ENCODE results near the gene ELP1. TPM values are rescaled to one million over a fixed set of nuclear protein-coding genes. Genes with fewer than 3 reads are reported as not detected.
A peak's percentile ranks its signal among the peaks of the same experiment; 100 is the strongest.
"Not testable (repeated sequence)": the region's sequence is repeated elsewhere in the genome, so short reads cannot be mapped to it uniquely, and the experiment has no call there.

The ELP1 gene
- polyA plus RNA-seq, 1 donor = 32.7 TPM

DNA sequence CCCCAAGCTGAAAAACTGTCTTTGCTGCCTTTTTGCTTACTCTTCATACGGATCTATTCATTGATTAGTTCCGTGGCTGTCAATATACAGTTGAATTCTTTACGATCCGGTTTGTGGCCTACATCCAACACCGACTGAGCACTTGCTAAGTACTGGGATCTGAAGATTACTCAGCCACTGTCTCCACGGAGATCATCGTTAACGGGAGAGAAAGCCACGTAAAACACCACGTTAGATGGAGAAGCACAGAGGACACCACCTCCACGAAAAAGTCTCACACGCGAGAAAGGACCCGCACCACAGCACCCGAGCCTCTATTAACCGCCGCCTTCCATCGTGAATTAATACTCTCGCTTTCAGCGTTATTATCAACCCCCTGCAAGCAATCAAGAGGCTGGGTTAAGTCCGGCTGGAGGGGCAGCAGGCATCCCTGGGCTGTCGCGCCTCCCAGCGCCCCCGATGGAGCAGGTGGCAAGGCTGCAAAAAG lies 650 bp downstream of the ELP1 start:
- no peak for DNase-seq (ENCODE audit: low read depth)

- no peak for DNase-seq (ENCODE audit: low read depth)
Measured at GRCh38 chr9:108928386-108928785, 5.5 kb downstream of the ELP1 start.

GRCh38 chr9:108924466-108924865 lies 9.5 kb downstream of the ELP1 start:
- no peak for DNase-seq (ENCODE audit: low read depth)

- DNase-seq (ENCODE audit: low read depth) = no peak
Measured at GRCh38 chr9:108921200-108921599, 12.7 kb downstream of the ELP1 start.

DNA sequence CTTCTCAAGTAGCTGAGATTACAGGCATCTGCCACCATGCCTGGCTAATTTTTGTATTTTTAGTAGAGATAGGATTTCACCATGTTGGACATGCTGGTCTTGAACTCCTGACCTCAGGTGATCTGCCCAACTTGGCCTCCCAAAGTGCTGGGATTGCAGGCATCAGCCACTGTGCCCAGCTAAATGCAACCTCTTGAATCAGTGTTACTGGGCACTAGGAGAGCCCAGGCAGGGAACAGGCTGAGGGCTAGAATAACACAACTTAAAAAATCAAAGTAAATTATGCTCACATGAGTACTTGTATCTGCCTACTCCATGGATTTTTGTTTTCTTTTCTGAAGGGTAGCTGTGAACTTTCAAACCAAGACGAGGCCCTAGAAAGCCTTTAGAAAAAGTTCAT lies 13.5 kb downstream of the ELP1 start:
- not testable (repeated sequence) for DNase-seq (ENCODE audit: low read depth)

DNA sequence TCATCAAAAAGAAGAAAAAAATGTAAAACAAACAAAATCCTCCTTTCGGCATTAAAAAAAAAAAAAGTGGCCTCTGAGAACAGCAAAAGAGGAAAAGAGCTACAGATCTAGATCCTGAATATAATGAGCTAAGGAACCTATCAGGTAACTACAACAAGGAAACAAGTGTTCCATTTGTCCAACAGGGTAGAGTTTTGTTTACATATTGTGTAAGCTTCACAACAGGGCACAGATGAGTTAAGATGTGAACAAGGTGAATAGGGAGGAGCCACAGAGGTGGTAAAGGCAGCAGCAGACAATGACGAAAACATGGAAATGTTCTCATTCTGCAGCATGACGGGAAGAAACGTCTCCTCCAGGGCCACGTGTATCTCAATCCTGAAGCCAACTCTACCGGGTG lies 14.4 kb downstream of the ELP1 start:
- no peak for DNase-seq (ENCODE audit: low read depth)

GRCh38 chr9:108913391-108913790 lies 20.5 kb downstream of the ELP1 start:
- no peak for DNase-seq (ENCODE audit: low read depth)

- no peak for DNase-seq (ENCODE audit: low read depth)
Measured at GRCh38 chr9:108911820-108912219, 22.1 kb downstream of the ELP1 start.

DNA sequence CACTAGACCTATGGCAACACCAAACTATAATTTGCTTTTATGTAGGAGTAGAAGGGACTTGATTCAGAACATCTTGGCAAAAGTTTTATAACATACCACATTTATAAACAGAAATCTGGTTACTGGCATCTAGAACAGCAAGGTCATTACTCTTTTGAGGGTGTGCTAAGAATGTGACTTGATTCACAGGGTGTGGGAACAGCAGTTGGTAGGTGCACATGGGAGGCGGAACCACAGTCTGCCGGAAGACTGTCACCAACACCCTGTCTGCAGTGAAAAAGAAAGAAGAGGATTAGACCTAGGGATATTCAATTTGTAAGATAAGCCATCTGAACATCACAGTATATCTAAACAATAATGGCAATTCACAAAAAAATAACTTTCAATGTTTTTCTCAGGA lies 23.0 kb downstream of the ELP1 start:
- DNase-seq (ENCODE audit: low read depth) = no peak

DNA sequence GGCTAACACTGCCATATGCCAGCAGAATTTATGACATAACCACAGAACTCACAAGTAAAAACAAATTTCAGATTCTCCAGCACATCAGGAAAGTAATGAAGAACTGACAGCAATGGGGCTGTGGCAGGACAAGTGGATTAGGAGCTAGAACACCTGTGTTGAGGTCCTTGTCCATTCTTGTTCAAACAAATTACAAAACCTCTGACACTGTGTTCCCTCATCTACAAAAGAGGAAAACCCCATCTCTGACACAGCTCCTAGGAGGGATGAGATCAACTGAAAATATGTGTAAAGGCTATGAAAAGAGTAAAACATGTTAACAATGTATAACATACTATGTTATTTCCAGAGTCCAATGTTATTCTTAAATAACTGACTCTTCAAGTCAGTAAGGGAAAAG lies 23.5 kb downstream of the ELP1 start:
- no peak for DNase-seq (ENCODE audit: low read depth)

- DNase-seq (ENCODE audit: low read depth) = no peak
Measured at GRCh38 chr9:108905494-108905893, 28.4 kb downstream of the ELP1 start.

- no peak for DNase-seq (ENCODE audit: low read depth)
Measured at GRCh38 chr9:108904161-108904560, 29.8 kb downstream of the ELP1 start.

- no peak for DNase-seq (ENCODE audit: low read depth)
Measured at GRCh38 chr9:108903420-108904103, 30.4 kb downstream of the ELP1 start.

DNA sequence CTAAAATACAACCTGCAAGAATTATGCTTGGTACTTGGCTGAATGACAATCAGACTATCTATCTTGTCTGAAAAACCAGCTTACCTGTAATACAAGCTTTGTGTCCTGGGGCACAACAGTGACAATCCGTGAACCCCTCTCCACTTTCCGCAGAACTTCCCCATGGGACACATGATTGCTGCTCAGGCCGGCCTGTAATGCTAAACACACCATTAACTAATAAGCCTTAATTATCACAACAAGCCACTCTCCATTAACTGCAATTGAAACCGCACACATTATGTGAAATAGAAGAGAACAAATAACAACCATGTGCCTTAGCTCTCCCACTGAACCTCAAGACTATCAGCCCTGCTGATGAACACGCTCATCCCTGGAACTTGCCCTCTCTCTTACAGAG lies 33.7 kb downstream of the ELP1 start:
- no peak for DNase-seq (ENCODE audit: low read depth)

DNA sequence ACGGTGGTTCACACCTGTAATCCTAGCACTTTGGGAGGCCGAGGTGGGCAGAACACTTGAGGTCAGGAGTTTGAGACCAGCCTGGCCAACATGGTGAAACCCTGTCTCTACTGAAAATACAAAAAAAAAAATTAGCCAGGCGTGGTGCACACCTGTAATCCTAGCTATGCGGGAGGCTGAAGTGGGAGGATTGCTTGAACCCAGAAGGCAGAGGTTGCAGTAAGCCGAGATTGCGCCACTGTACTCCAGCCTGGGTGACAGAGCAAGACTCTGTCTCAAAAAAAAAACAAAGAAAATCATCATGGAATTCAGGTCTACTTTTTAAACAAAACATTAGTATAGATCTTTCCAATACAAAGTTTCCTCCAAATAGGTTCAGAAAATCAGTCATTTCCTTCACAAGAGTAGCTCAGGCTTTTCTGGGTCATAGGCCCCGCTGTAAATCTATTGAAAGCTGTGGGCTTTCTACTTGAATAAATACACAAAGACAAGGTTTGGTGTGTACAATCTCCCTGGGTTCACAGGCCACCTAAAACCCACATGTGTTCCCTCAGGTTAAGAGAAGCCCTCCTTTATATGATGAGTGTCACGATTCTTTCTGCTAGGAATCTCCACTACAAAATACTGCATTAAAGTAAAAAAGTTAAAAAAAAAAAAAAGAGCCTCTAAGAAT lies 34.8 kb downstream of the ELP1 start:
- DNase-seq (ENCODE audit: low read depth) = not testable (repeated sequence)

DNA sequence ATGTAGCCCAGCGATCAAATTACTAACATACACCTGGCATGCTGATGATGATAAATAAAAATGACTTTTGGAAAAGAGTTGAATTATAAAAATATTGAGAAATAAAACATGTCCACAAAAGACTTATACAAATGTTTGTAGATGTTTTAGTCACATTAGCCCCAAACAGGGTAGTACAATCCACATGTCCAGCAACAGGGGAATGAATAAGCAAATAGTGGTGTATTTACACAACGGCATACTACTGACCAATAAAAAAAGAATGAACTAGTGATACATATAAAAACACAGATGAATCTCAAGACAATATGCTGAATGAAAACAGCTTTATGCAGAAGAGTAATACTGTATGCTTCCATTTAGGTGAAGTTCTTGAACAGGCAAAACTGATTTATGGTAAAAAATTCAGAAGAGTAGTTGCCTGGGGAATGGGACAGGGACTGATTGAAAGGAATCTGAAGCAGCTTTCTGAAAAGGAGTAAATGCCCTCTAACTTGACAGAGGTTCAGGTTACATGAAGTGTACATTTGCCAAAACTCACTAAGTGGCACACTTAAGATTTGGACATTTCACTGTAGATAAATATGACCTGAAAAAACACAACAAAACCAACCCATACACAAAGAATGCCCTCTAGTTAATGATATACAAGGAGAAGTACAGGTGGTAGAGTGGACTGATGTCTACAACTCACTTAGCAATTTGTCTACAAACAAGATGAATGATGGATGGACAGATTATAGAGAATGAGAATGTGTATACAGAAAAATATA lies 36.4 kb downstream of the ELP1 start:
- no peak for DNase-seq (ENCODE audit: low read depth)

DNA sequence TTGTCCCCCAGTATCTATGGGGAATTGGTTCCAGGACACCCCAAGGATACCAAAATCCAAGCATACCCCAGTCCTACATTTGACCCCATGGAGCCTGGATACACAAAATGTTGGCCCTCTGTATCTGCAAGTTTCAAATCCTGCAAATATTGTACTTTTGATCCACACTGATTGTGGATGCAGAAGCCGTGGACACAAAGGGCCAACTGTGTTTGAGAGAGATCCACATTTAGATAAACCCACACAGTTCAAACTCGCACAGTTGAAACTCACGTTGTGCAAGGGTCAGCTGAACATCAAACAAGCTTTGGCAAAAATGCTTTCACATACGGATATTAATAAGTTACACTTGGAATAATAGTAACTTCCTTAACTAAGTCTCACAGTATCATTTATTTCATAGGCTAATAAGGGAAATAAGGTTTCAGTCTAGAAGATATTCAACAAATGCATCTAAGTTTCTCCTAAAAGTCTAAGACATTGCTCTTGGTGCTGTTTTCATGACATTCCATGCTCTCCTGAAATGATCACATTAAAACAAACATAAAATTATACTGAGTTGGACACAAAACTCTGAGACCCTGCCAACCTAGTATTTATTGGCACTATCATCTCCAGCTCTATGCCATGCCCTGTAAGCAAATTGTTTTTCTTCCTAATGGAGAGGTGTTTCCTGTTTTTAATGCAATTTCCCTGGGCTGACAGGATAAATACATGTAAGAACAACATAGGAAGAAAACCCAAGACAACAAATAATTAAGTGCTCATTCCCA lies 39.5 kb downstream of the ELP1 start:
- no peak for DNase-seq (ENCODE audit: low read depth)

DNA sequence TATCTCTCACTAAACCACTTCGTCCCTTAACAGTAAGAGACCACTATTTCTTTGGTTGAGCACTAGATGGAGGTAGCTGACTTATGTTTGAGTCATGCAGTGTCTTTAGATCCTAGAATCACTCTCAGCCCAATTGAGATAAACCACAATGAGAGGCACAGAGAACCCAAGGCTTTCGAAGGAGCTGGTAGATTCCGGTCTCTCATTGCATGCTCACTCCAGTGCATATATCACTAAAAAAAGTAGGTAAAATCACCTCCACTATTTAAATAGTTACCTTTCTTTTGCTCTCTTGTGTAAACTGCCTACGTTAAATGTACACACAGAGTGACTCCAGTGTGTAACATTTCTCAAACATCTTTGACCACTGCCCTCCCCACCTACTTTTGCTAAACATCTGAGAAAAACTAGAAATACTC lies 44.3 kb downstream of the ELP1 start:
- peak; percentile 2 for DNase-seq (ENCODE audit: low read depth)

DNA sequence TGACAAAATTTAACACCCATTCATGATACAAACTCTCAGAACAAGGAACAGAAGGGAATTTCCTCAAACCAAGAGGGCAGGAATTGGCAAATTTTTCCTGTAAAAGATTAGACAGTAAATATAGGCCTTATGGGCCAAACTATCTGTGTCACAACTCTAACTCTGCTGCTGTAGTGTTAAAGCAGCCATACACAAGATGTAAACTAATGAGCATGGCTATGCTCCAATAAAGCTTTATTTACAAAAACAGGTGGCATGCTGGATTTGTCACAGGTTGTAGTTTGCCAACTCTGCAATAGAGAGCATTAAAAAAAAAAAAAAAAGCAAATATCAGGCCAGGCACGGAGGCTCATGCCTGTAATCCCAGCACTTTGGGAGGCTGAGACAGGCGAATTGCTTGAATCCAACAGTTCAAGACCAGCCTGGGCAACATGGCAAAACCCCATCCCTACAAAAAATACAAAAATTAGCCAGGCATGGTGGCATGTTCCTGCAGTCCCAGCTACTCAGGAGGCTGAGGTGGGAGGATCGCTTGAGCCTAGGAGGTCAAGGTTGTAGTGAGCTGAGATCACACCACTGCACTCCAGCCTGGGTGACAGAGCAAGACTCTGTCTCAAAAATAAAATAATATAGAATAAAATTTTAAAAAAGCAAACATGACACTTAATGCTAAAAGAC lies 47.2 kb downstream of the ELP1 start:
- DNase-seq (ENCODE audit: low read depth) = not testable (repeated sequence)

DNA sequence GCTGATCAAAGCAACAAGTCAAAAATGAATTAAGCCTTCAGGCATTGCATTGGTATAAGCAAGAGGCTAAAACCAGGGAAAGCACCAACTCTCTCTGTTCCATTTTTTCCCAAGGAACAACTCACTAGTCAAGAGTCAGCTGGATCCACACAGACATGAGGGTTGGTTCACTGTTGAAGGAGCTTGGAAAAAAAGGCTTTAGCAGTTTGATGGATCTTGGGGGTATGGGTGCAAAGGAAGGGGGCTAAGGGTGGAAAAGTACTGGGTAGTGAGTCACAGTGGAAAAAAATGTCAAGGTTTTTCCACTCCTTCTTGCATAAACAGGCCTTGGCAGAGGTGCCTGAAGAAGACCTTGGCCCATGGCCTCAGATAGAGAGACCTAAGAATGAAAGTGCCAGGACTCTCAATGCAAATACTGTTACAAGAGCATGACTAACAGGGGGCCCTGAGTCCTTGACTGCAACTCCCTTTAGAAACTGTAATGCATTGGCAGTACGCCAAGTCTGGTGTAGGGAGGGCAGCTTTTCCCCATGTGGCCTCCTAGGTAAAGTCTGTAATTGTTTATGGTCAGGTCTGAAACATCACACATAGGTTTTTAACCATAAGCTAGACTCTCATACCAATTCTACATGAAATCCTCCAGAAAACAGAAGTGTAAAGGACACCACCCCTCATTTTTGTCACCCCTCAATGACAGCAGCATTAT lies 48.1 kb downstream of the ELP1 start:
- DNase-seq (ENCODE audit: low read depth) = no peak

- no peak for DNase-seq (ENCODE audit: low read depth)
Measured at GRCh38 chr9:108884701-108885100, 49.2 kb downstream of the ELP1 start.

All from forelimb muscle (tissue), 1 donor.